Sigmoid colon (tissue), 4 donors: ENCODE results near the gene SUPT20H.

Source experiments
- CTCF ChIP-seq, 4 experiments: fragments of 450-650 bp in 3 of 4; fragments of 200-600 bp in 1 of 4; IDR thresholded peaks; one replicate each; pipeline ENCODE4 v1.5.1; 2016 to 2019; ENCODE audit warnings: antibody characterized with exemption in 4 of 4, mild to moderate bottlenecking in 3 of 4, moderate library complexity in 2 of 4
- POLR2A ChIP-seq, 2 donors: fragments of 450-650 bp; IDR thresholded peaks; one replicate each; pipeline ENCODE4 v1.6.1; 2016; ENCODE audit warnings: antibody characterized with exemption in 2 of 2, mild to moderate bottlenecking in 2 of 2, moderate library complexity in 2 of 2
- POLR2AphosphoS5 ChIP-seq, 4 donors: sonication (generic); formaldehyde crosslinking; IDR thresholded peaks; one replicate each; pipeline ENCODE4 v1.6.1; 2017; ENCODE audit warnings: antibody characterized with exemption in 4 of 4

GRCh38 chr13:37026771-37027170, 32.7 kb downstream of the SUPT20H start:
- TF ChIP-seq CTCF (IDR thresholded peaks at IDR 0.05) (no peak), POLR2A (IDR thresholded peaks at IDR 0.05) (no peak), POLR2AphosphoS5 (IDR thresholded peaks at IDR 0.05) (no peak)
